Cardiac muscle cell (in vitro differentiated cells and primary cell): ENCODE measurements around the gene RNF13. TPM values are rescaled to one million over a fixed set of nuclear protein-coding genes. Genes with fewer than 3 reads are reported as not detected.

Experiments used
- DNase-seq, 2 donors: peaks; one replicate each; pipeline versions ENCODE4 v3.0.0 to v3.0.0-alpha.2; 2010 to 2017; ENCODE audit warnings: low read depth in 1 of 2, low spot score in 1 of 2
- H3K27ac ChIP-seq: fragments of 200-600 bp; sonication (generic); 2 replicates; pipeline ENCODE4 v1.5.1; 2016
- H3K27me3 ChIP-seq: fragments of 200-600 bp; sonication (generic); 2 replicates; pipeline ENCODE4 v1.6.0; 2016; ENCODE audit warnings: control low read depth
- H3K36me3 ChIP-seq: fragments of 200-600 bp; sonication (generic); 2 replicates; pipeline ENCODE4 v1.5.1; 2016; ENCODE audit warnings: control low read depth
- H3K4me1 ChIP-seq: fragments of 200-600 bp; sonication (generic); 2 replicates; pipeline ENCODE4 v1.8.1; 2017; ENCODE audit warnings: low read depth, mild to moderate bottlenecking, mixed run types
- H3K4me3 ChIP-seq: fragments of 200-600 bp; sonication (generic); 2 replicates; pipeline ENCODE4 v1.5.1; 2016; ENCODE audit warnings: mild to moderate bottlenecking
- H3K9me3 ChIP-seq: fragments of 200-600 bp; sonication (generic); 2 replicates; pipeline ENCODE4 v1.5.1; 2017; ENCODE audit warnings: low read depth, mild to moderate bottlenecking, control low read depth
- CTCF ChIP-seq: IDR thresholded peaks from 2 replicates; pipeline ENCODE4 v1.5.1; 2012; ENCODE audit warnings: low read depth, mild to moderate bottlenecking, low read length
- polyA plus RNA-seq: library from polyadenylated mRNA; unstranded; fragments of >200 nt; fragmentation: Nextera tagmentation; extraction: Ambion mirVana; gene quantifications from 2 replicates; pipeline ENCODE4 v1.2.1, GENCODE V29; 2016
- total RNA-seq: library from RNA; depleted of rRNA; stranded (reverse); fragments of >200 nt; gene quantifications from 2 replicates; pipeline ENCODE4 v1.2.3, GENCODE V29; 2016

RNF13 gene
- total RNA-seq (13.3 and 15.9 TPM in 2 replicates), polyA plus RNA-seq (44.5 and 44.7 TPM in 2 replicates)

- Histone ChIP-seq H3K27me3 (no peaks in the 10 kb centered on the region), H3K27ac (peak within 1 kb of the TSS; percentile 87), H3K36me3 (no peaks in the 10 kb centered on the region), H3K4me3 (peak within 1 kb of the TSS; percentile 71), H3K9me3 (no peaks in the 10 kb centered on the region), H3K4me1 (peaks cover 9% of the 10 kb centered on the region)
- peak; percentile 94 to 97 for DNase-seq
- TF ChIP-seq CTCF: no peak
Observed at GRCh38 chr3:149812606-149813366, at the start of gene RNF13. Gene RNF13, plus strand, starts transcription at chr3:149813215. Its CDS starts 32,812 bp downstream, at chr3:149846027.

GRCh38 chr3:149763565-149764195, 49.3 kb upstream of the RNF13 start:
- no peak for TF ChIP-seq CTCF
- Histone ChIP-seq H3K4me1 (no peaks in the 10 kb centered on the region), H3K9me3 (no peaks in the 10 kb centered on the region), H3K27ac (no peak overlapping the region), H3K4me3 (no peak overlapping the region), H3K27me3 (peaks cover 36% of the 10 kb centered on the region), H3K36me3 (no peaks in the 10 kb centered on the region)
- no peak for DNase-seq

GRCh38 chr3:149764302-149764701, 48.7 kb upstream of the RNF13 start:
- no peak for DNase-seq
- Histone ChIP-seq H3K36me3 (no peaks in the 10 kb centered on the region), H3K4me3 (no peak overlapping the region), H3K4me1 (no peaks in the 10 kb centered on the region), H3K9me3 (no peaks in the 10 kb centered on the region), H3K27me3 (peaks cover 36% of the 10 kb centered on the region), H3K27ac (no peak overlapping the region)
- TF ChIP-seq CTCF: no peak

GRCh38 chr3:149765762-149766334, 47.2 kb upstream of the RNF13 start:
- H3K4me1 ChIP-seq: no peaks in the 10 kb centered on the region
- H3K9me3 ChIP-seq: no peaks in the 10 kb centered on the region
- H3K27ac ChIP-seq: no peak overlapping the region
- peak in 1 of 2 donors; percentile 61 for DNase-seq
- H3K4me3 ChIP-seq: no peak overlapping the region
- peak; percentile 60 for TF ChIP-seq CTCF
- H3K27me3 ChIP-seq: peaks cover 33% of the 10 kb centered on the region
- no peaks in the 10 kb centered on the region for H3K36me3 ChIP-seq

GRCh38 chr3:149767720-149768119, 45.3 kb upstream of the RNF13 start:
- no peak for TF ChIP-seq CTCF
- Histone ChIP-seq H3K4me3 (no peak overlapping the region), H3K27me3 (peaks cover 16% of the 10 kb centered on the region), H3K27ac (no peak overlapping the region), H3K4me1 (no peaks in the 10 kb centered on the region), H3K36me3 (no peaks in the 10 kb centered on the region), H3K9me3 (no peaks in the 10 kb centered on the region)
- no peak for DNase-seq
